Measurements from ENCODE around the gene MBD3. TPM values are rescaled to one million over a fixed set of nuclear protein-coding genes. Genes with fewer than 3 reads are reported as not detected.

Gene MBD3
- polyA plus RNA-seq, 1 donor (not counting 4 experiments of a cell fraction or from before 2014, with no cell fraction given), result 16.6 TPM

DNA sequence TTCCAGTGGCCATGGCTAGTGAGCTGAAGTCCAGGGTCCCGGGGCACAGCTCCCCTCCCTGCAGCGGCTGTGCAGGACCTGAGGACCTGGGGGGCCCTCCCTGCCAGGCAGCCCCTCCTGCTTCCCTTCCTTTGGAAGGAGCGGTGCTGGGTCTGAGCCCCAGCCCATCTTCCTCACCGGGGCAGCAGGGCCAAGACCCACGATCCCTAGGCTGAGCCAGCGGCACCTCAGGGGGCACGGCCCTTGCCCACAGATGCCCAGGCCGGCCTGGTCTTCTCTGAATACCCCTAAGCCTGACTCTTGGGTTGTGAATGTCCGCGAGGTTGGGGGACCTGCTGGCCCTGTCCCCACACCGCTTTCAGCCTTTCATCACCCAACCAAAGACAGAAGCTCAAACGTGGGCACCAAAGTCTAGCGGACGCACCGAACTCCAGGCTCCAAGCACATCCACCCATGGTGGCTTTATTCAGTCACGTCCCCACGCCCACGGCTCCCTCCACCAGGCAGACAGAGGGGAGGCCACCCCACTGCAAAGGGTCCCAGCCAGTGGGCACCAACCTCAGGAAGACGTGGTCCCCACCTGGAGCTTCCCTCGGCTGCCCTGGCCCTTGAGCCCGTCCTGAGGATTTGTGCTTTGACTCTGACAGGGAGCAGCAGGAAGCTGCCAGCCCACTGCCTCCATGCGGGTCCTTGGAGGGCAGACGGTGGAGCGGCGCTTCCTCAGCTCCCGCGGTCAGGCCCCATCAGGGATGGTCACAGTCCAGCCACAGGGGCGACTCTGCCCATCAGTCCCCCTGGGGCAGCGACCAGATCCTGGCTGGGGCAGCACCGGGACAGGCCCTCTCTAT, 16.2 kb downstream of the MBD3 start:
- peaks cover 2 to 18% of the 10 kb centered on the region in 2 experiments for H3K36me3 ChIP-seq (ENCODE audit: control insufficient read depth in 2 of 2, extremely low read depth in 1 of 2, insufficient read depth in 2 of 2, low read length in 2 of 2)
- H3K9me1 ChIP-seq (ENCODE audit: control insufficient read depth, extremely low read depth, insufficient read depth, low read length), result no peaks in the 10 kb centered on the region
- no peaks in the 10 kb centered on the region for H3K79me2 ChIP-seq (ENCODE audit: control insufficient read depth, insufficient read depth, low read length)
- DNase-seq (ENCODE audit: low read depth, low spot score), result no peak
- dilution Hi-C loops (cut with MboI; ENCODE audit: extremely low pct_ligation_motif_present, low sequenced_read_pairs), result no loop called here
- no peaks in the 10 kb centered on the region for H3K9me3 ChIP-seq (ENCODE audit: control insufficient read depth, low read depth, low read length)
- H4K20me1 ChIP-seq (ENCODE audit: control insufficient read depth, extremely low read depth, insufficient read depth, low read length), result no peaks in the 10 kb centered on the region
- no peak for FAIRE-seq
- no peaks in the 10 kb centered on the region for H3K27me3 ChIP-seq (ENCODE audit: control insufficient read depth, extremely low read depth, insufficient read depth, low read length)
- no peak for TF ChIP-seq CTCF (optimal IDR thresholded peaks at IDR 0.05 in 1 of 3, IDR thresholded peaks at IDR 0.05 in 1 of 3, conservative IDR thresholded peaks at IDR 0.05 in 1 of 3; ENCODE audit: extremely low read depth in 1 of 3, insufficient read depth in 2 of 3, low read length in 3 of 3)
- TF ChIP-seq EZH2 (IDR thresholded peaks at IDR 0.05; ENCODE audit: low read length), result no peak
- H3K4me3 ChIP-seq (ENCODE audit: control insufficient read depth in 2 of 3, extremely low read depth in 1 of 3, insufficient read depth in 2 of 3, low read depth in 1 of 3, low read length in 3 of 3), result no peak overlapping the region
- H3K4me2 ChIP-seq (ENCODE audit: control insufficient read depth, extremely low read depth, insufficient read depth, low read depth, low read length), result no peak overlapping the region
- H3K4me1 ChIP-seq (ENCODE audit: control insufficient read depth, extremely low read depth, insufficient read depth, low read length), result no peaks in the 10 kb centered on the region
- H2AFZ ChIP-seq (ENCODE audit: control insufficient read depth, low read length), result no peak overlapping the region
- no peak overlapping the region for H3K9ac ChIP-seq (ENCODE audit: control insufficient read depth, extremely low read depth, insufficient read depth, low read length)
- no peak overlapping the region for H3K27ac ChIP-seq (ENCODE audit: control insufficient read depth, insufficient read depth, low read length)

DNA sequence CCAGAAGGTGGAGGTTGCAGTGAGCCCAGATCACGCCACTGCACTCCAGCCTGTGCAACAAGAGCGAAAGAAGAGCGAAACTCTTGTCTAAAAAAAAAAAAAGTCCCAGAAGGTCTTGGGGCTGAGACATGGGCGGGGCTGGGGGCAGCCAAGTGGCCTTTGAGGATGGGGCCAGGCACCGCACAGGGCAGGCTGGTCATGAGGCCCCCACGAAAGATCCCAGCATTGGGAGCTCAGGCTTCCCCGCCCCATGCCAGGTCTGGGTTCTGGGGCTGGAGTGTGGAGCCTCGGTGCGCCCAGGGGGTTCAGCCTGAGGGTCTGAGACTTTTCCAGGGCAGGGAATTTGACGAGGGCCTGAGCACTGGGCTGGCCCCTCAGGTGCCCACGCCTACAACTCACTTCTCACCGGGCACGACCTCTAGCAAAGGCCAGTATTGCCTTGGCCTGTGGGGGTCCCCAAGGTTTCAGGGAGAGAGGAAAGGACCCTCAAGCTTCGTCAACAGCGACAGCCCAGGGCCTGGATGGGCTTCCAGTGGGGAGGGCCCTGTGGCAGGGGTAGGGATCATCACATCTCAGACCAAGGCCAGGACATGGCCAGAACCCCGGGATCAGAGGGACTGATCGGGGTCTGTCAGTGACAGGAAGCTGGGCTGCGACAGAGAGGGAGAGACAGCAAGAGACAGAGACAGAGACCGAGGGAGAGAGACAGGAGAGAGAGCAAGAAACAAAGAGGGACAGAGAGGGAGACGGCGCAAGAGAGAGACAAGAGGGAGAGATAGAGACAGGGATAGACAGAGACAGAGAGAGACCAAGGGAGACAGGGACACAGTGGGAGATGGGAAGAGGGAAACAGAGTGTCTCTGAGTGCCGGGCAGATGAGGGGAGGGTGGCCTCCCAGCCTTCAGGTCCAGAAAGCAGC, 17.1 kb downstream of the MBD3 start:
- DNase-seq (ENCODE audit: low read depth, low spot score) (no peak), FAIRE-seq (no peak)
- Histone ChIP-seq H3K27me3 (ENCODE audit: control insufficient read depth, extremely low read depth, insufficient read depth, low read length) (no peaks in the 10 kb centered on the region), H3K27ac (ENCODE audit: control insufficient read depth, insufficient read depth, low read length) (no peak overlapping the region), H2AFZ (ENCODE audit: control insufficient read depth, low read length) (no peak overlapping the region), H3K36me3 (ENCODE audit: control insufficient read depth in 2 of 2, extremely low read depth in 1 of 2, insufficient read depth in 2 of 2, low read length in 2 of 2) (peaks cover 0 to 13% of the 10 kb centered on the region in 2 experiments), H4K20me1 (ENCODE audit: control insufficient read depth, extremely low read depth, insufficient read depth, low read length) (no peaks in the 10 kb centered on the region), H3K9me3 (ENCODE audit: control insufficient read depth, low read depth, low read length) (no peaks in the 10 kb centered on the region), H3K4me3 (ENCODE audit: control insufficient read depth in 2 of 3, extremely low read depth in 1 of 3, insufficient read depth in 2 of 3, low read depth in 1 of 3, low read length in 3 of 3) (no peak overlapping the region), H3K4me1 (ENCODE audit: control insufficient read depth, extremely low read depth, insufficient read depth, low read length) (no peaks in the 10 kb centered on the region), H3K9ac (ENCODE audit: control insufficient read depth, extremely low read depth, insufficient read depth, low read length) (no peak overlapping the region), H3K9me1 (ENCODE audit: control insufficient read depth, extremely low read depth, insufficient read depth, low read length) (no peaks in the 10 kb centered on the region), H3K79me2 (ENCODE audit: control insufficient read depth, insufficient read depth, low read length) (no peaks in the 10 kb centered on the region), H3K4me2 (ENCODE audit: control insufficient read depth, extremely low read depth, insufficient read depth, low read depth, low read length) (no peak overlapping the region)
- dilution Hi-C loops (cut with MboI; ENCODE audit: extremely low pct_ligation_motif_present, low sequenced_read_pairs), result no loop called here
- TF ChIP-seq CTCF (optimal IDR thresholded peaks at IDR 0.05 in 1 of 3, IDR thresholded peaks at IDR 0.05 in 1 of 3, conservative IDR thresholded peaks at IDR 0.05 in 1 of 3; ENCODE audit: extremely low read depth in 1 of 3, insufficient read depth in 2 of 3, low read length in 3 of 3) (no peak), EZH2 (IDR thresholded peaks at IDR 0.05; ENCODE audit: low read length) (no peak)
